H1 (cell line): ENCODE measurements around the gene GABRD. TPM values are rescaled to one million over a fixed set of nuclear protein-coding genes. Genes with fewer than 3 reads are reported as not detected.

Experiments used
- BCL11A ChIP-seq, 2 experiments: IDR thresholded peaks; one replicate each; pipeline ENCODE4 v1.6.1; 2011; ENCODE audit warnings: low read depth in 2 of 2, low read length in 2 of 2, mild to moderate bottlenecking in 2 of 2
- CHD1 ChIP-seq: IDR thresholded peaks from 2 replicates; pipeline ENCODE4 v1.6.1; 2012; ENCODE audit warnings: low read depth, low read length, improper control_type of control experiment
- E2F6 ChIP-seq: IDR thresholded peaks from 2 replicates; pipeline ENCODE4 v1.6.1; 2012; ENCODE audit warnings: inconsistent platforms
- GTF2F1 ChIP-seq: IDR thresholded peaks from 2 replicates; pipeline ENCODE4 v1.6.1; 2012; ENCODE audit warnings: low read depth, low read length, improper control_type of control experiment, borderline replicate concordance
- RNF2 ChIP-seq: fragments of 200-900, 300-1000 bp; sonication (generic); IDR thresholded peaks from 2 replicates; pipeline ENCODE4 v1.7.1; 2016; ENCODE audit warnings: borderline replicate concordance, low read depth, mild to moderate bottlenecking, antibody characterized with exemption, low read length; ENCODE audit not compliant: poor library complexity, severe bottlenecking; ENCODE audit errors: missing control alignments
- SIRT6 ChIP-seq: IDR thresholded peaks from one replicate; pipeline ENCODE4 v1.7.1; 2012; ENCODE audit warnings: low read length, inconsistent platforms
- polyA plus RNA-seq, 7 experiments: library from polyadenylated mRNA; depleted of rRNA in 3 of 7; stranded (reverse) in 5 of 7; unstranded in 2 of 7; fragments of >200 nt in 5 of 7; fragments of 200-250 nt in 2 of 7; gene quantifications; 1 replicate in 5 of 7; 2 replicates in 1 of 7; 4 replicates in 1 of 7; pipeline versions ENCODE4 v1.2.1 to v1.2.3, GENCODE V29; 2011 to 2013; ENCODE audit warnings: missing spikeins in 2 of 7, mixed read lengths in 2 of 7
- total RNA-seq: library from RNA; stranded (reverse); fragmentation: NEBNext Ultra II Directional; extraction: Animal tissue kit (Norgen Biotek cat#: 25700); gene quantifications from 2 replicates; pipeline ENCODE4 v1.2.1, GENCODE V29; 2021
- TF ChIP-seq, protein P1 (sequence below): fragments of 300-600 bp; sonication (generic); IDR thresholded peaks from 2 replicates; pipeline ENCODE4 v1.7.1; 2012; ENCODE audit warnings: low read length, moderate library complexity, mild to moderate bottlenecking, inconsistent platforms; ENCODE audit not compliant: insufficient replicate concordance

GABRD gene
- total and polyA plus RNA-seq, 2 of the 8 experiments (the other 6 are each of a cell fraction or from before 2014, with no cell fraction given), result 1.8 to 3.0 TPM

DNA sequence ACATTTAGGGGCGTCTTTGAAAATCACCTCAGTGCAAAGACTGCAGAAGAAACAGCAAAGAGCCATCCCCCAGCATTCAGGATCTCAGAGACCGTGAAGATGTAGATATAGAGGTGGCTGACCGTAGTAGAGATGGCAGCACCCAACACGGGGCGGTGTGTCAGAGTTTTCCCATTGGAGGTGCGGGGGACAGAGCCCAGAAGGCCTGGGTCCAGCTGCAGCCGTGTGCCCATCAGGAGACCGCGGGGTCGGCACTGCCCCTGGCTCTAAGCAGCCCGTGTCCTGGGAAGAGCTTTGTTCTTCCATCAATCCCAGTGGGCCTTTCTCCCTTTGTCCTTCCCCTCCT is 1.1 kb downstream of the GABRD start (continued):
- TF ChIP-seq, protein P1, sequence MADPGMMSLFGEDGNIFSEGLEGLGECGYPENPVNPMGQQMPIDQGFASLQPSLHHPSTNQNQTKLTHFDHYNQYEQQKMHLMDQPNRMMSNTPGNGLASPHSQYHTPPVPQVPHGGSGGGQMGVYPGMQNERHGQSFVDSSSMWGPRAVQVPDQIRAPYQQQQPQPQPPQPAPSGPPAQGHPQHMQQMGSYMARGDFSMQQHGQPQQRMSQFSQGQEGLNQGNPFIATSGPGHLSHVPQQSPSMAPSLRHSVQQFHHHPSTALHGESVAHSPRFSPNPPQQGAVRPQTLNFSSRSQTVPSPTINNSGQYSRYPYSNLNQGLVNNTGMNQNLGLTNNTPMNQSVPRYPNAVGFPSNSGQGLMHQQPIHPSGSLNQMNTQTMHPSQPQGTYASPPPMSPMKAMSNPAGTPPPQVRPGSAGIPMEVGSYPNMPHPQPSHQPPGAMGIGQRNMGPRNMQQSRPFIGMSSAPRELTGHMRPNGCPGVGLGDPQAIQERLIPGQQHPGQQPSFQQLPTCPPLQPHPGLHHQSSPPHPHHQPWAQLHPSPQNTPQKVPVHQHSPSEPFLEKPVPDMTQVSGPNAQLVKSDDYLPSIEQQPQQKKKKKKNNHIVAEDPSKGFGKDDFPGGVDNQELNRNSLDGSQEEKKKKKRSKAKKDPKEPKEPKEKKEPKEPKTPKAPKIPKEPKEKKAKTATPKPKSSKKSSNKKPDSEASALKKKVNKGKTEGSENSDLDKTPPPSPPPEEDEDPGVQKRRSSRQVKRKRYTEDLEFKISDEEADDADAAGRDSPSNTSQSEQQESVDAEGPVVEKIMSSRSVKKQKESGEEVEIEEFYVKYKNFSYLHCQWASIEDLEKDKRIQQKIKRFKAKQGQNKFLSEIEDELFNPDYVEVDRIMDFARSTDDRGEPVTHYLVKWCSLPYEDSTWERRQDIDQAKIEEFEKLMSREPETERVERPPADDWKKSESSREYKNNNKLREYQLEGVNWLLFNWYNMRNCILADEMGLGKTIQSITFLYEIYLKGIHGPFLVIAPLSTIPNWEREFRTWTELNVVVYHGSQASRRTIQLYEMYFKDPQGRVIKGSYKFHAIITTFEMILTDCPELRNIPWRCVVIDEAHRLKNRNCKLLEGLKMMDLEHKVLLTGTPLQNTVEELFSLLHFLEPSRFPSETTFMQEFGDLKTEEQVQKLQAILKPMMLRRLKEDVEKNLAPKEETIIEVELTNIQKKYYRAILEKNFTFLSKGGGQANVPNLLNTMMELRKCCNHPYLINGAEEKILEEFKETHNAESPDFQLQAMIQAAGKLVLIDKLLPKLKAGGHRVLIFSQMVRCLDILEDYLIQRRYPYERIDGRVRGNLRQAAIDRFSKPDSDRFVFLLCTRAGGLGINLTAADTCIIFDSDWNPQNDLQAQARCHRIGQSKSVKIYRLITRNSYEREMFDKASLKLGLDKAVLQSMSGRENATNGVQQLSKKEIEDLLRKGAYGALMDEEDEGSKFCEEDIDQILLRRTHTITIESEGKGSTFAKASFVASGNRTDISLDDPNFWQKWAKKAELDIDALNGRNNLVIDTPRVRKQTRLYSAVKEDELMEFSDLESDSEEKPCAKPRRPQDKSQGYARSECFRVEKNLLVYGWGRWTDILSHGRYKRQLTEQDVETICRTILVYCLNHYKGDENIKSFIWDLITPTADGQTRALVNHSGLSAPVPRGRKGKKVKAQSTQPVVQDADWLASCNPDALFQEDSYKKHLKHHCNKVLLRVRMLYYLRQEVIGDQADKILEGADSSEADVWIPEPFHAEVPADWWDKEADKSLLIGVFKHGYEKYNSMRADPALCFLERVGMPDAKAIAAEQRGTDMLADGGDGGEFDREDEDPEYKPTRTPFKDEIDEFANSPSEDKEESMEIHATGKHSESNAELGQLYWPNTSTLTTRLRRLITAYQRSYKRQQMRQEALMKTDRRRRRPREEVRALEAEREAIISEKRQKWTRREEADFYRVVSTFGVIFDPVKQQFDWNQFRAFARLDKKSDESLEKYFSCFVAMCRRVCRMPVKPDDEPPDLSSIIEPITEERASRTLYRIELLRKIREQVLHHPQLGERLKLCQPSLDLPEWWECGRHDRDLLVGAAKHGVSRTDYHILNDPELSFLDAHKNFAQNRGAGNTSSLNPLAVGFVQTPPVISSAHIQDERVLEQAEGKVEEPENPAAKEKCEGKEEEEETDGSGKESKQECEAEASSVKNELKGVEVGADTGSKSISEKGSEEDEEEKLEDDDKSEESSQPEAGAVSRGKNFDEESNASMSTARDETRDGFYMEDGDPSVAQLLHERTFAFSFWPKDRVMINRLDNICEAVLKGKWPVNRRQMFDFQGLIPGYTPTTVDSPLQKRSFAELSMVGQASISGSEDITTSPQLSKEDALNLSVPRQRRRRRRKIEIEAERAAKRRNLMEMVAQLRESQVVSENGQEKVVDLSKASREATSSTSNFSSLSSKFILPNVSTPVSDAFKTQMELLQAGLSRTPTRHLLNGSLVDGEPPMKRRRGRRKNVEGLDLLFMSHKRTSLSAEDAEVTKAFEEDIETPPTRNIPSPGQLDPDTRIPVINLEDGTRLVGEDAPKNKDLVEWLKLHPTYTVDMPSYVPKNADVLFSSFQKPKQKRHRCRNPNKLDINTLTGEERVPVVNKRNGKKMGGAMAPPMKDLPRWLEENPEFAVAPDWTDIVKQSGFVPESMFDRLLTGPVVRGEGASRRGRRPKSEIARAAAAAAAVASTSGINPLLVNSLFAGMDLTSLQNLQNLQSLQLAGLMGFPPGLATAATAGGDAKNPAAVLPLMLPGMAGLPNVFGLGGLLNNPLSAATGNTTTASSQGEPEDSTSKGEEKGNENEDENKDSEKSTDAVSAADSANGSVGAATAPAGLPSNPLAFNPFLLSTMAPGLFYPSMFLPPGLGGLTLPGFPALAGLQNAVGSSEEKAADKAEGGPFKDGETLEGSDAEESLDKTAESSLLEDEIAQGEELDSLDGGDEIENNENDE, result no peak
- TF ChIP-seq E2F6 (no peak), RNF2 (no peak), CHD1 (no peak), GTF2F1 (no peak), SIRT6 (no peak), BCL11A (IDR thresholded peaks at IDR 0.05; ENCODE audit: low read depth in 2 of 2, low read length in 2 of 2) (no peak)
